Neuronal stem cell (in vitro differentiated cells): ENCODE data around the gene VSTM2L.

Experiments used
- DNase-seq: peaks from one replicate; pipeline ENCODE4 v3.0.0-alpha.2; 2013; ENCODE audit warnings: low spot score
- H2AFZ ChIP-seq: one replicate; pipeline ENCODE4 v1.6.1; 2013; ENCODE audit warnings: mild to moderate bottlenecking, low read length, inconsistent platforms
- H2AK5ac ChIP-seq: 2 replicates; pipeline ENCODE4 v1.6.1; 2013; ENCODE audit warnings: low read depth, mild to moderate bottlenecking, inconsistent platforms, low read length, moderate library complexity, mixed read lengths
- H2BK120ac ChIP-seq: 2 replicates; pipeline ENCODE4 v1.6.1; 2013; ENCODE audit warnings: low read depth, mild to moderate bottlenecking, inconsistent platforms, low read length, moderate library complexity, mixed read lengths
- H2BK12ac ChIP-seq: one replicate; pipeline ENCODE4 v1.6.1; 2013; ENCODE audit warnings: low read length, inconsistent platforms
- H2BK15ac ChIP-seq: 2 replicates; pipeline ENCODE4 v1.6.1; 2013; ENCODE audit warnings: mild to moderate bottlenecking, low read length, inconsistent platforms, mixed read lengths
- H2BK5ac ChIP-seq: one replicate; pipeline ENCODE4 v1.6.1; 2013; ENCODE audit warnings: inconsistent platforms, mild to moderate bottlenecking, low read length, moderate library complexity
- H3K14ac ChIP-seq: one replicate; pipeline ENCODE4 v1.6.1; 2013; ENCODE audit warnings: low read length, inconsistent platforms
- H3K18ac ChIP-seq: 2 replicates; pipeline ENCODE4 v1.6.1; 2013; ENCODE audit warnings: low read length, inconsistent platforms
- H3K23ac ChIP-seq: 2 replicates; pipeline ENCODE4 v1.6.1; 2013; ENCODE audit warnings: low read depth, mild to moderate bottlenecking, mixed read lengths, low read length, inconsistent platforms; ENCODE audit not compliant: poor library complexity
- H3K27ac ChIP-seq: replicated peaks from 3 replicates; pipeline ENCODE4 v1.5.1; 2013; ENCODE audit warnings: low read length, inconsistent platforms
- H3K27me3 ChIP-seq, 3 experiments: 2 replicates each; pipeline ENCODE4 v1.6.1; 2013; ENCODE audit warnings: low read length in 3 of 3, mild to moderate bottlenecking in 2 of 3, inconsistent platforms in 1 of 3, low read depth in 1 of 3, mixed read lengths in 1 of 3, moderate library complexity in 1 of 3; ENCODE audit not compliant: control insufficient read depth in 3 of 3, insufficient read depth in 3 of 3
- H3K36me3 ChIP-seq, 2 donors: replicated peaks in 1 of 2; 2 replicates each; pipeline ENCODE4 v1.6.1; 2013; ENCODE audit warnings: low read length in 2 of 2; ENCODE audit not compliant: control insufficient read depth in 2 of 2, insufficient read depth in 2 of 2
- H3K4ac ChIP-seq: 2 replicates; pipeline ENCODE4 v1.6.1; 2013; ENCODE audit warnings: inconsistent platforms, mild to moderate bottlenecking, low read length, moderate library complexity
- H3K4me1 ChIP-seq, 2 donors: 1 replicate in 1 of 2; 2 replicates in 1 of 2; pipeline ENCODE4 v1.6.1; 2013; ENCODE audit warnings: low read length in 2 of 2, low read depth in 1 of 2; ENCODE audit not compliant: control insufficient read depth in 2 of 2, insufficient read depth in 1 of 2
- H3K4me2 ChIP-seq: one replicate; pipeline ENCODE4 v1.6.1; 2013; ENCODE audit warnings: mild to moderate bottlenecking, low read length, inconsistent platforms; ENCODE audit not compliant: insufficient read depth, poor library complexity, severe bottlenecking
- H3K4me3 ChIP-seq, 2 donors: 2 replicates each; pipeline ENCODE4 v1.5.1; 2013; ENCODE audit warnings: low read length in 2 of 2, mild to moderate bottlenecking in 2 of 2, inconsistent platforms in 1 of 2, moderate library complexity in 1 of 2
- H3K79me1 ChIP-seq: one replicate; pipeline ENCODE4 v1.6.1; 2013; ENCODE audit warnings: low read depth, mild to moderate bottlenecking, inconsistent platforms, low read length, moderate library complexity
- H3K9ac ChIP-seq: one replicate; pipeline ENCODE4 v1.6.1; 2013; ENCODE audit warnings: mild to moderate bottlenecking, low read depth, low read length, inconsistent platforms; ENCODE audit not compliant: poor library complexity
- H3K9me3 ChIP-seq, 2 donors: replicated peaks in 1 of 2; 2 replicates each; pipeline versions ENCODE3 to v1.6.1; 2013; ENCODE audit warnings: low read length in 2 of 2, mild to moderate bottlenecking in 2 of 2, inconsistent platforms in 1 of 2, low read depth in 1 of 2, mixed read lengths in 1 of 2, moderate library complexity in 1 of 2; ENCODE audit not compliant: control insufficient read depth in 2 of 2, insufficient read depth in 1 of 2
- H4K8ac ChIP-seq: one replicate; pipeline ENCODE4 v1.6.1; 2013; ENCODE audit warnings: low read depth, mild to moderate bottlenecking, inconsistent platforms, low read length, moderate library complexity
- H4K91ac ChIP-seq: one replicate; pipeline ENCODE4 v1.6.1; 2013; ENCODE audit warnings: low read length, low read depth, mild to moderate bottlenecking, inconsistent platforms; ENCODE audit not compliant: poor library complexity
- WGBS, 2 donors: extraction: QIAGEN DNeasy Blood & Tissue Kit; methylation state at CpG; one replicate each; pipeline ENCODE4 v1.1.7; 2013; ENCODE audit warnings: missing lambda C conversion rate in 2 of 2, mixed read lengths in 1 of 2; ENCODE audit not compliant: insufficient read length in 2 of 2, insufficient replicate concordance in 1 of 2; ENCODE audit errors: extremely low coverage in 2 of 2; 5-methylcytosine and 5-hydroxymethylcytosine counted together

The VSTM2L gene

GRCh38 chr20:37941332-37941731 is 38.4 kb downstream of the VSTM2L start:
- H3K4me2 ChIP-seq = no peak overlapping the region
- no peak overlapping the region for H3K14ac ChIP-seq
- H3K23ac ChIP-seq = no peak overlapping the region
- no peaks in the 10 kb centered on the region for H3K9me3 ChIP-seq
- H4K8ac ChIP-seq = no peak overlapping the region
- no peak overlapping the region for H4K91ac ChIP-seq
- no peak overlapping the region for H2BK5ac ChIP-seq
- peak overlapping the region; percentile 42 for H3K18ac ChIP-seq
- H2BK120ac ChIP-seq = no peak overlapping the region
- no peak overlapping the region for H3K27ac ChIP-seq
- H3K4me1 ChIP-seq = peaks cover 0 to 2% of the 10 kb centered on the region in 2 donors
- no peaks in the 10 kb centered on the region for H3K27me3 ChIP-seq
- no peak overlapping the region for H2BK15ac ChIP-seq
- DNase-seq = no peak
- H3K9ac ChIP-seq = no peak overlapping the region
- no peak overlapping the region for H3K4me3 ChIP-seq
- WGBS, 2 donors = no CpG with 5 or more reads among the region's 8 CpGs
- no peaks in the 10 kb centered on the region for H3K36me3 ChIP-seq
- H2AK5ac ChIP-seq = no peak overlapping the region
- no peak overlapping the region for H3K4ac ChIP-seq
- no peaks in the 10 kb centered on the region for H3K79me1 ChIP-seq
- no peak overlapping the region for H2AFZ ChIP-seq
- H2BK12ac ChIP-seq = no peak overlapping the region

GRCh38 chr20:37941992-37942391 is 39.1 kb downstream of the VSTM2L start:
- no peaks in the 10 kb centered on the region for H3K9me3 ChIP-seq
- no peaks in the 10 kb centered on the region for H3K79me1 ChIP-seq
- no peak overlapping the region for H2BK12ac ChIP-seq
- H3K14ac ChIP-seq = no peak overlapping the region
- H3K4ac ChIP-seq = no peak overlapping the region
- H3K27me3 ChIP-seq = no peaks in the 10 kb centered on the region
- H3K4me2 ChIP-seq = no peak overlapping the region
- no peak overlapping the region for H4K8ac ChIP-seq
- H3K27ac ChIP-seq = no peak overlapping the region
- no CpG with 5 or more reads among the region's 6 CpGs for WGBS, 2 donors
- H2AK5ac ChIP-seq = no peak overlapping the region
- H2AFZ ChIP-seq = no peak overlapping the region
- H3K18ac ChIP-seq = no peak overlapping the region
- no peak overlapping the region for H4K91ac ChIP-seq
- peaks cover 0 to 2% of the 10 kb centered on the region in 2 donors for H3K4me1 ChIP-seq
- H3K36me3 ChIP-seq = no peaks in the 10 kb centered on the region
- no peak overlapping the region for H2BK5ac ChIP-seq
- H3K9ac ChIP-seq = no peak overlapping the region
- H3K23ac ChIP-seq = no peak overlapping the region
- no peak overlapping the region for H3K4me3 ChIP-seq
- H2BK15ac ChIP-seq = no peak overlapping the region
- DNase-seq = no peak
- H2BK120ac ChIP-seq = no peak overlapping the region

- no peak for DNase-seq
- no CpG with 5 or more reads among the region's 12 CpGs for WGBS, 2 donors
- no peak overlapping the region for H3K27ac ChIP-seq
- H3K36me3 ChIP-seq = no peaks in the 10 kb centered on the region
- no peak overlapping the region for H3K14ac ChIP-seq
- no peak overlapping the region for H2BK12ac ChIP-seq
- H3K4ac ChIP-seq = no peak overlapping the region
- H3K4me1 ChIP-seq = peaks cover 0 to 2% of the 10 kb centered on the region in 2 donors
- no peak overlapping the region for H3K4me2 ChIP-seq
- H3K23ac ChIP-seq = no peak overlapping the region
- no peaks in the 10 kb centered on the region for H3K27me3 ChIP-seq
- no peak overlapping the region for H3K9ac ChIP-seq
- H2AK5ac ChIP-seq = no peak overlapping the region
- H2AFZ ChIP-seq = no peak overlapping the region
- no peak overlapping the region for H2BK120ac ChIP-seq
- H2BK15ac ChIP-seq = no peak overlapping the region
- H3K18ac ChIP-seq = no peak overlapping the region
- H2BK5ac ChIP-seq = no peak overlapping the region
- H3K79me1 ChIP-seq = no peaks in the 10 kb centered on the region
- H3K9me3 ChIP-seq = peaks cover 2 to 4% of the 10 kb centered on the region in 2 donors
- no peak overlapping the region for H4K8ac ChIP-seq
- H3K4me3 ChIP-seq = no peak overlapping the region
- H4K91ac ChIP-seq = no peak overlapping the region
Measured at GRCh38 chr20:37943033-37943432, 40.1 kb downstream of the VSTM2L start.

- no peak overlapping the region for H3K14ac ChIP-seq
- WGBS, 2 donors = no CpG with 5 or more reads among the region's 47 CpGs
- peaks cover 3 to 4% of the 10 kb centered on the region in 2 donors for H3K9me3 ChIP-seq
- no peaks in the 10 kb centered on the region for H3K27me3 ChIP-seq
- H2BK15ac ChIP-seq = peak overlapping the region; percentile 86
- H2BK12ac ChIP-seq = no peak overlapping the region
- peaks cover 0 to 2% of the 10 kb centered on the region in 2 donors for H3K4me1 ChIP-seq
- no peak overlapping the region for H4K8ac ChIP-seq
- H3K23ac ChIP-seq = peak overlapping the region; percentile 77
- no peak overlapping the region for H3K27ac ChIP-seq
- no peaks in the 10 kb centered on the region for H3K36me3 ChIP-seq
- H2BK5ac ChIP-seq = no peak overlapping the region
- H2BK120ac ChIP-seq = no peak overlapping the region
- H3K18ac ChIP-seq = peak overlapping the region; percentile 62
- H4K91ac ChIP-seq = no peak overlapping the region
- peak overlapping the region; percentile 74 for H2AK5ac ChIP-seq
- no peaks in the 10 kb centered on the region for H3K79me1 ChIP-seq
- H2AFZ ChIP-seq = no peak overlapping the region
- DNase-seq = no peak
- H3K9ac ChIP-seq = no peak overlapping the region
- no peak overlapping the region for H3K4ac ChIP-seq
- H3K4me2 ChIP-seq = no peak overlapping the region
- no peak overlapping the region for H3K4me3 ChIP-seq
Measured at GRCh38 chr20:37943501-37944455, 40.9 kb downstream of the VSTM2L start.
